GM19452 (cell line): ENCODE results near the gene KDM1B.
A peak's percentile ranks its signal among the peaks of the same experiment; 100 is the strongest.
"Not testable (repeated sequence)": the region's sequence is repeated elsewhere in the genome, so short reads cannot be mapped to it uniquely, and the experiment has no call there.

Source experiments
- ATAC-seq: cut with Tn5 transposase; IDR thresholded peaks from one replicate; pipeline ENCODE4 v1.9.1; 2021; ENCODE audit not compliant: unreplicated experiment

The KDM1B gene

GRCh38 chr6:18226451-18227105 is 71.4 kb downstream of the KDM1B start:
- not testable (repeated sequence) for ATAC-seq

- not testable (repeated sequence) for ATAC-seq
Measured at GRCh38 chr6:18227166-18227565, 71.9 kb downstream of the KDM1B start.

- ATAC-seq = not testable (repeated sequence)
Measured at GRCh38 chr6:18228590-18228989, 73.4 kb downstream of the KDM1B start.

GRCh38 chr6:18231856-18232255 is 76.6 kb downstream of the KDM1B start:
- ATAC-seq = not testable (repeated sequence)

- not testable (repeated sequence) for ATAC-seq
Measured at GRCh38 chr6:18233770-18234169, 78.5 kb downstream of the KDM1B start.

GRCh38 chr6:18234564-18234963 is 79.3 kb downstream of the KDM1B start:
- no peak for ATAC-seq

GRCh38 chr6:18235524-18235923 is 80.3 kb downstream of the KDM1B start:
- no peak for ATAC-seq

- ATAC-seq = no peak
Measured at GRCh38 chr6:18237167-18237566, 81.9 kb downstream of the KDM1B start.

GRCh38 chr6:18240230-18240629 is 85.0 kb downstream of the KDM1B start:
- no peak for ATAC-seq

- ATAC-seq = no peak
Measured at GRCh38 chr6:18241208-18242038, 86.2 kb downstream of the KDM1B start.

GRCh38 chr6:18242062-18242851 is 87.0 kb downstream of the KDM1B start:
- no peak for ATAC-seq

- no peak for ATAC-seq
Measured at GRCh38 chr6:18243302-18243893, 88.2 kb downstream of the KDM1B start.

- no peak for ATAC-seq
Measured at GRCh38 chr6:18244251-18244650, 89.0 kb downstream of the KDM1B start.

GRCh38 chr6:18245079-18245478 is 89.9 kb downstream of the KDM1B start:
- no peak for ATAC-seq

- ATAC-seq = peak; percentile 59
Measured at GRCh38 chr6:18245642-18246041, 90.4 kb downstream of the KDM1B start.

- no peak for ATAC-seq
Measured at GRCh38 chr6:18246205-18246604, 91.0 kb downstream of the KDM1B start.

- no peak for ATAC-seq
Measured at GRCh38 chr6:18247002-18247401, 91.8 kb downstream of the KDM1B start.

GRCh38 chr6:18248698-18249097 is 93.5 kb downstream of the KDM1B start:
- ATAC-seq = no peak

- no peak for ATAC-seq
Measured at GRCh38 chr6:18249271-18249670, 94.0 kb downstream of the KDM1B start.

- ATAC-seq = no peak
Measured at GRCh38 chr6:18253635-18254034, 98.4 kb downstream of the KDM1B start.

- ATAC-seq = no peak
Measured at GRCh38 chr6:18254793-18255192, 99.6 kb downstream of the KDM1B start.
